Posterior vena cava (tissue), 2 donors: ENCODE measurements around the gene CLDN10. TPM values are rescaled to one million over a fixed set of nuclear protein-coding genes. Genes with fewer than 3 reads are reported as not detected.

Source experiments
- DNase-seq: peaks from one replicate; pipeline ENCODE4 v3.0.0-alpha.2; 2020; ENCODE audit warnings: low spot score
- intact Hi-C, 2 donors: fragments of 100-400 bp; cut with DNase I; formaldehyde crosslinking; loops; one replicate each; pipeline versions ENCODE4 v1.14.1 to v1.14.2; 2022 to 2023
- total RNA-seq, 2 donors: library from RNA; stranded (reverse); fragmentation: NEBNext Ultra II Directional; extraction: Animal tissue kit (Norgen Biotek cat#: 25700); gene quantifications; one replicate each; pipeline ENCODE4 v1.2.1, GENCODE V29; 2021
- donor health status: DM: yes; HTN: yes; CAD: no.
- donor health status: DM: yes; HTN: yes; CAD: no.

Gene CLDN10
- total RNA-seq, 2 donors from 2014 or later: 0.24 TPM; not detected in 1

- intact Hi-C loops: loop anchor here (10.0 kb wide), 1 partner anchor 207 kb away; no protein-coding TSS in a partner anchor
- no peak for DNase-seq
These were observed 75.1 kb downstream of the CLDN10 start for GRCh38 chr13:95627590-95627989.

DNA sequence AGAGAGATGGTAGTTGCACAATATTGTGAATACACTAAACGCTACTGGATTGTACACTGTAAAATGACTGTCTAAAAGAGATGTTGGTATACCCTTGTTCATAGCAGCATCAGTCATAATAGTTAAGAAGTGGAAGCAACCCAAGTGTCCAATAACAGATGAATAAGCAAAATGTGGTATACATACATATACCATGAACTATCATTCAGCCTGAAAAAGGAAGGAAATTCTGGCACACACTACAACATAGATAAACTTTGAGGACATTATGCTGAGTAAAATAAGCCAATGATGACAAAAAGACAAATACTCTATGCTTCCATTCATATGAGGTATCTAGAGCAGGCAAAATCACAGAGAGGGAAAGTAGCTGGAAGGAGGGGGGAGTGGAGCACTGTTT, 76.0 kb downstream of the CLDN10 start:
- no peak for DNase-seq
- intact Hi-C loops: loop anchor here (10.0 kb wide), 1 partner anchor 206 kb away; no protein-coding TSS in a partner anchor

DNA sequence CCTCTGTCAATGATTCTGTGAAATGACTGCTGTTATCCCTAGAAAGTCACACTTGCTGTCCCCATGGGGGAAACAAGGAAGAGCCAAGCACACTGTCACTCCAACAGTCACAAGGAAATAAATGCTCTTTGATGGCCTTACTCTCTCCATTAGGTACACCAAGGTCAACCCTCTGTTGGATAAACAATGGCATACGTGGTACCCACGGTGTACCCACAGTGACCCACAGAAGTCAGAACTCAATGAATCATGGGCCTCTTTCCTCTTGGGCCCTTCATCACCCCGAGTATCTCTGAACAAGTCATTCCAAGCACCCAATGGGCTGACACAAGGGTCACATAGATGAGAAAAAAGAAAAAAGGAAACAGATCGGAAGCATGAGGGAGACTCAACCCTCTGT, 76.6 kb downstream of the CLDN10 start:
- DNase-seq: no peak
- intact Hi-C loops: loop anchor here (10.0 kb wide), 1 partner anchor 206 kb away; no protein-coding TSS in a partner anchor

Other genes starting within 250 kb of the CLDN10 start
- gene DZIP1, start 92.0 kb downstream of the CLDN10 start, total RNA-seq: 10 to 100 TPM; 20.0 to 21.7 TPM
- gene DNAJC3, start 124.4 kb downstream of the CLDN10 start, total RNA-seq: 10 to 100 TPM; 62.4 to 63.5 TPM